Mucosa of descending colon (tissue), 3 donors: ENCODE data around the gene DNAJA3. TPM values are rescaled to one million over a fixed set of nuclear protein-coding genes. Genes with fewer than 3 reads are reported as not detected.

Source experiments
- ATAC-seq: fragments of 200-7000 bp; cut with Tn5 transposase; one replicate; pipeline ENCODE4 v1.9.1; 2020; ENCODE audit warnings: mild to moderate bottlenecking, moderate library complexity
- DNase-seq, 3 donors: peaks; one replicate each; pipeline ENCODE4 v3.0.0-alpha.2; 2020
- H3K36me3 ChIP-seq: fragments of 200-600 bp; one replicate; pipeline ENCODE4 v1.8.0; 2021; ENCODE audit warnings: low read depth, mild to moderate bottlenecking
- H3K4me1 ChIP-seq: fragments of 200-600 bp; one replicate; pipeline ENCODE4 v1.8.0; 2021; ENCODE audit warnings: low read depth, mild to moderate bottlenecking
- H3K4me3 ChIP-seq: fragments of 200-600 bp; one replicate; pipeline ENCODE4 v1.8.0; 2021; ENCODE audit warnings: mild to moderate bottlenecking
- H3K9me3 ChIP-seq: fragments of 200-600 bp; one replicate; pipeline ENCODE4 v1.8.0; 2021; ENCODE audit warnings: mild to moderate bottlenecking
- intact Hi-C, 2 donors: fragments of 100-400 bp; cut with DNase I in 1 of 2; cut with micrococcal nuclease in 1 of 2; formaldehyde crosslinking; loops; one replicate each; pipeline versions ENCODE4 v1.11.0 to v1.11.1; 2022; cut with DNase I, micrococcal nuclease
- long read RNA-seq, 2 donors: library from polyadenylated mRNA; unstranded; transcript quantifications; one replicate each; pipeline ENCODE4 v2.0.0, GENCODE V29; 2019 to 2021
- total RNA-seq, 3 donors: library from RNA; stranded (reverse); fragmentation: NEBNext Ultra II Directional in 2 of 3; extraction: Animal tissue kit (Norgen Biotek cat#: 25700) in 2 of 3; gene quantifications; one replicate each; pipeline versions ENCODE4 v1.2.1 to v1.2.4, GENCODE V29; 2021 to 2023
- TF ChIP-seq, protein P1 (sequence below): fragments of 200-600 bp; IDR thresholded peaks from one replicate; pipeline ENCODE4 v1.8.0; 2022; ENCODE audit warnings: antibody characterized with exemption, mild to moderate bottlenecking
- donor health status: DM: no; HTN: no; CAD: no; lungs with moderate emphysema.
- donor health status: DM: no; HTN: no; CAD: no.
- donor health status: DM: no; HTN: yes; CAD: no.

The DNAJA3 gene
- 10 to 100 TPM; 47.0 to 58.3 (median 54.8) TPM for total RNA-seq
- long read RNA-seq, donor 1, transcript DNAJA3-201 (12 exons, 2,763 nt), result minor isoform, 18 of 104 reads
- long read RNA-seq, donor 1, transcript DNAJA3-208 (3 exons, 403 nt), result minor isoform, 5 of 104 reads
- long read RNA-seq, donor 1, transcript DNAJA3-202 (11 exons, 2,591 nt), result major isoform, 61 of 104 reads
- long read RNA-seq, donor 1, partial matches to known transcripts, result 14 of 104 reads
- long read RNA-seq, donor 1, other reads (novel, unspliced or antisense), result 6 of 104 reads
- long read RNA-seq, donor 2, transcript DNAJA3-202 (11 exons, 2,591 nt), result major isoform, 25 of 43 reads
- long read RNA-seq, donor 2, transcript DNAJA3-201 (12 exons, 2,763 nt), result minor isoform, 13 of 43 reads
- long read RNA-seq, donor 2, partial matches to known transcripts, result 2 of 43 reads
- long read RNA-seq, donor 2, other reads (novel, unspliced or antisense), result 3 of 43 reads

DNA sequence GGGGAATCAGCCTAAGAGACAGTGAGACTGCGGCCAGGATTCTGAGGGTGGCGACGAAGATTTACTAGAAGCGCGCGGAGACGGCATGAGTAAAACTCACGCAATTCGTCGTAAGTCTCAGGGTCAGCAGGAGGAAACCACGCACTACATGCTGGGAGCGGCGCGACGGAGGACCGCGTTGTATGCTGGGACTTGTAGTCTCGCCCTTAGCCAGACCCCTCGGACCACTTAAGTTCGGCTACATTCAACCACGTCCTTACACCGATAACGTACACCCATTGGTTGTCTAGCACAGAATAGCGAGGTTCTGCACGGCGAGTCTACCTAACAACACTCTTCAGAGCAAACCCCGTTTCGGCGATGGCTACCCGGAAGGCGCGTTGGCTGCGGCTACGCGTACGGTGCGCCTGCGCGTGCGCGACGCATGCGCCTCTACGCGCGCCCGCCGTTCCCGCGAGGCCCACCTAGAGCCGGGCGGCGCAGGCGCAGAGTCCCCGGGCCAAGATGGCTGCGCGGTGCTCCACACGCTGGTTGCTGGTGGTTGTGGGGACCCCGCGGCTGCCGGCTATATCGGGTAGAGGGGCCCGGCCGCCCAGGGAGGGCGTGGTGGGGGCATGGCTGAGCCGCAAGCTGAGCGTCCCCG, at the start of gene DNAJA3:
DNAJA3 (plus strand) TSS at position 491 of the 643 bp plus-strand sequence; CDS start at position 505, 14 bp downstream.
- ATAC-seq (peak; percentile 97), DNase-seq (peak; percentile 93 to 94 (median 94))
- no peaks in the 10 kb centered on the region for H3K9me3 ChIP-seq
- no peaks in the 10 kb centered on the region for H3K36me3 ChIP-seq
- TF ChIP-seq, protein P1, sequence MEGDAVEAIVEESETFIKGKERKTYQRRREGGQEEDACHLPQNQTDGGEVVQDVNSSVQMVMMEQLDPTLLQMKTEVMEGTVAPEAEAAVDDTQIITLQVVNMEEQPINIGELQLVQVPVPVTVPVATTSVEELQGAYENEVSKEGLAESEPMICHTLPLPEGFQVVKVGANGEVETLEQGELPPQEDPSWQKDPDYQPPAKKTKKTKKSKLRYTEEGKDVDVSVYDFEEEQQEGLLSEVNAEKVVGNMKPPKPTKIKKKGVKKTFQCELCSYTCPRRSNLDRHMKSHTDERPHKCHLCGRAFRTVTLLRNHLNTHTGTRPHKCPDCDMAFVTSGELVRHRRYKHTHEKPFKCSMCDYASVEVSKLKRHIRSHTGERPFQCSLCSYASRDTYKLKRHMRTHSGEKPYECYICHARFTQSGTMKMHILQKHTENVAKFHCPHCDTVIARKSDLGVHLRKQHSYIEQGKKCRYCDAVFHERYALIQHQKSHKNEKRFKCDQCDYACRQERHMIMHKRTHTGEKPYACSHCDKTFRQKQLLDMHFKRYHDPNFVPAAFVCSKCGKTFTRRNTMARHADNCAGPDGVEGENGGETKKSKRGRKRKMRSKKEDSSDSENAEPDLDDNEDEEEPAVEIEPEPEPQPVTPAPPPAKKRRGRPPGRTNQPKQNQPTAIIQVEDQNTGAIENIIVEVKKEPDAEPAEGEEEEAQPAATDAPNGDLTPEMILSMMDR, result no peak
- intact Hi-C loops, result no loop called here
- H3K4me3 ChIP-seq, result peak within 1 kb of the TSS; percentile 74
- H3K4me1 ChIP-seq, result peaks cover 18% of the 10 kb centered on the region

DNA sequence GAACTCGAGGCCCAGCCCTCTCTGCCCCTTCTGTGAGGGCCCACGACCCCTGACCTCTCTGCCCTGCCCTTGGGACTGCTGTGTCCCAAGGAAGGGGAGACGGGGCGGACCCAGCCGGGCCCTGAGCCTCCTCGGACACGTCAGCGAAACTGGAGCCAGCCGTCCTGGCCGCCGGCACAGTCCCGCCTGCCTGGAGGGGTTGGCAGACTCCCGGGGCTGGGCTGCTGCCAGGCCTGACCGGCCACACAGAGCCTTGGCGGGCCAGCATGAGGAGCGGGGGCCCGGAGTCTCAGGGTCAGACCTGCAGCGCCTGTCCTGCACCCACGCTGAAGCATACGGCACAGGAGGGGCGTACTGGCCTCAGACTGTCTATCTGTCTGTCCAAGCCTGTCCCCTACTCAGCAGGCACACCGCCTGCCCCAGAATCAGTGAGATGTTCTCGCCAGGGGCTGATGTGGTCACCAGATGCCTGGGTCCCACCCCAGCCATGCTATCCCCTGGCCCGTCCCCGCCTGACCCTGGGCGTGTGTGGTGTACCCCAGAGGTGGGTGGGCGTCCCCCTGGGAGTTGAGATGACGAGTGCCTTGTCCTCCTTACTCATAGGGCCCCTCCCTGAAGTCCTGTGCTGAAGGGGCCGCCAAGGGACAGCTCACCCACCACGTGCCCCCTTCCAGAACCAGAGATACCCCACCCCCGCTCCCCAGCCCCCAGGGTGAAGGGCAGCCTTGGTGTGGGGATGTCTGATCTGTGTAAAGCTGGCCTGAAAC, 49.4 kb upstream of the DNAJA3 start:
- Histone ChIP-seq H3K9me3 (no peaks in the 10 kb centered on the region), H3K4me3 (no peak overlapping the region)
- peak; percentile 55 to 81 (median 76) for DNase-seq

DNA sequence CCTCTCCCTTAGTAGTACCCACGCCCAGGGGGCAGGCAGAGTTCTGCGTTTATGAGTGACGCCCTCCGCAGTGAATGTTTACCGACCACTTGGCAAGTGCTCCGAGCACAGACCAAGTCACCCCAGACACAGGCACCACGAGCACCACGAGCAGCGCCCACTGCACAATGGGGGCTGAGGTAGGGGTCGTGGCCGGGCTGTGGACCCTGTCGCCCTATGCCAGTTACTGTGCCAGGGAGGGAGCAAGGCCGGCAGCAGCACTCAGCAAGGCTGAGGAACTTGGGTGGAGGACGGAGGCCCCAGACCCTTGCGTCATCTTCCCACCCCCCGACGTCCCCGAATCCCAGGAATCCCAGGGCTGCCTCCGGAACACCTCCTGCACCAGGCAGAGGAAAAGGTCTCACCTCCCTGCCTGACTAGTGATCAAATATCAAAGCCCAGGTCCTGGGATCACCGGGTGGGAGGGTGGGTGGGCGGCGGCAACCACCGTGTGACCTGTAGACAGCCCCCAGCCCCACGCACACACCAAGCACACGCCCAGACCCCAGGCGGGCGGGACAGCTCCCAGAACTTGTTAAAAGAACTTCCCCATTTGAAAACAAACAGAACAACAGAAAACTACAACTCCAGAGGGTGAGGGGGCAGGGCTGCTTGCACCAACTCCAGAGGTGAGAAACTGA, 48.6 kb upstream of the DNAJA3 start:
- ATAC-seq (no peak), DNase-seq (no peak)
- H3K36me3 ChIP-seq, result no peaks in the 10 kb centered on the region
- H3K9me3 ChIP-seq, result no peaks in the 10 kb centered on the region
- no peak overlapping the region for H3K4me3 ChIP-seq
- intact Hi-C loops, result no loop called here
- H3K4me1 ChIP-seq, result peaks cover 9% of the 10 kb centered on the region
- TF ChIP-seq, protein P1, result no peak

More for the DNA sequence above, 49.4 kb upstream of the DNAJA3 start:
- peaks cover 9% of the 10 kb centered on the region for H3K4me1 ChIP-seq
- no peaks in the 10 kb centered on the region for H3K36me3 ChIP-seq
- TF ChIP-seq, protein P1, result no peak
- peak; percentile 18 for ATAC-seq
- intact Hi-C loops, result no loop called here

DNA sequence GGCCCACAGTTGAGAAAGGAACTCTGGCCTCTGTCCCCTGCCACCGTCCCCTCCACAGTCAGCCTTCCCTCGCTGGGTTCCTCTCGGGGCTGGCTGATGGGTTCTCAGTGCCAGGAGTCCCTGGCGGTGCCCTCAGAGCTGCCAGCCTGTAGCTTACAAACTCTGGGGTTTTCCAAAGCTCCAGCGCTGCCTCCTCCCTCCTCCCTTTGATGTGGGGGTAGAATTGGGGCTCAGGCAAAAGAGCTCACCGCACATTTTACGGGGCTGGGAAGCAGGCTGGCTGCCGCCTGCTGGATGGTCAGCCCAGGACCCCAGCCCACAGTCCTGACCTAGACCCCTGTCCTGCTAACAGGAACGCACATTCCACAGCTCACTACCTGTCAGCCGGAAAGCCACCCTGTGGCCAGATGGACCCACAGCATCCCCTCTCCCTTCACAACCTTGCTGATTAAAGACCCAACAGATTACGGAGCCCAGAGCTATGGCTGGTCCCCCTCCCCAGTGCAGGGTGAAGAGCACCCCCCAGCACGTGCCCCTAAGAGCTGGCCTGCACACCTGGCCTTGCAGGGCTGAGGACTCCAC, 48.0 kb upstream of the DNAJA3 start:
- no peaks in the 10 kb centered on the region for H3K36me3 ChIP-seq
- H3K4me1 ChIP-seq, result peaks cover 2% of the 10 kb centered on the region
- DNase-seq, result no peak
- H3K9me3 ChIP-seq, result no peaks in the 10 kb centered on the region
- no peak overlapping the region for H3K4me3 ChIP-seq
- ATAC-seq, result no peak
- TF ChIP-seq, protein P1, result no peak
- intact Hi-C loops, result no loop called here
